HepG2 (cell line): ENCODE results near the gene FMC1. TPM values are rescaled to one million over a fixed set of nuclear protein-coding genes. Genes with fewer than 3 reads are reported as not detected.
A peak's percentile ranks its signal among the peaks of the same experiment; 100 is the strongest.

ENCODE experiments used
- BCL3 ChIP-seq: sonication (generic); formaldehyde crosslinking; IDR thresholded peaks from 2 replicates; pipeline ENCODE4 v1.5.1; 2020; ENCODE audit warnings: mild to moderate bottlenecking, missing genetic modification reagents, moderate library complexity
- BRD4 ChIP-seq: sonication (generic); formaldehyde crosslinking; IDR thresholded peaks from 2 replicates; pipeline ENCODE4 v1.4.0; 2020; ENCODE audit warnings: missing genetic modification reagents
- CBX2 ChIP-seq, 2 experiments: fragments of 200-600 bp in 1 of 2; sonication (generic); formaldehyde crosslinking in 1 of 2; IDR thresholded peaks; 2 replicates each; pipeline versions ENCODE4 v1.7.0 to v1.8.1; 2018 to 2022; ENCODE audit warnings: low read depth in 2 of 2, low read length in 1 of 2, mild to moderate bottlenecking in 1 of 2, missing genetic modification reagents in 1 of 2
- CREB3 ChIP-seq: sonication (generic); formaldehyde crosslinking; IDR thresholded peaks from 2 replicates; pipeline ENCODE4 v1.5.0; 2020; ENCODE audit warnings: missing genetic modification reagents
- IRF9 ChIP-seq: sonication (generic); formaldehyde crosslinking; IDR thresholded peaks from 2 replicates; pipeline ENCODE4 v1.8.0; 2022; ENCODE audit warnings: missing genetic modification reagents, mild to moderate bottlenecking, borderline replicate concordance
- RFXANK ChIP-seq: IDR thresholded peaks from 2 replicates; pipeline ENCODE4 v1.6.1; 2016
- SP5 ChIP-seq: IDR thresholded peaks from 2 replicates; pipeline ENCODE4 v1.6.1; 2016; ENCODE audit warnings: low read depth, borderline replicate concordance
- THYN1 ChIP-seq: sonication (generic); formaldehyde crosslinking; IDR thresholded peaks from 2 replicates; pipeline ENCODE4 v1.8.1; 2023; ENCODE audit warnings: low read depth, mild to moderate bottlenecking, moderate library complexity, missing genetic modification reagents, borderline replicate concordance
- ZBTB40 ChIP-seq, 2 experiments: fragments of 450-650 bp in 1 of 2; sonication (generic) in 1 of 2; formaldehyde crosslinking in 1 of 2; IDR thresholded peaks; 2 replicates each; pipeline versions ENCODE4 v1.6.1 to v1.8.0; 2016 to 2022; ENCODE audit warnings: antibody characterized with exemption in 1 of 2, mild to moderate bottlenecking in 1 of 2, missing genetic modification reagents in 1 of 2
- ZEB1 ChIP-seq: IDR thresholded peaks from 2 replicates; pipeline ENCODE4 v1.6.1; 2012; ENCODE audit warnings: mild to moderate bottlenecking, low read depth, inconsistent platforms; ENCODE audit not compliant: insufficient replicate concordance
- ZNF225 ChIP-seq: sonication (generic); formaldehyde crosslinking; IDR thresholded peaks from 2 replicates; pipeline ENCODE4 v1.4.0; 2020; ENCODE audit warnings: mild to moderate bottlenecking, missing genetic modification reagents
- ZNF253 ChIP-seq: sonication (generic); formaldehyde crosslinking; IDR thresholded peaks from 2 replicates; pipeline ENCODE4 v1.8.0; 2022; ENCODE audit warnings: mild to moderate bottlenecking, missing genetic modification reagents, borderline replicate concordance
- ZNF446 ChIP-seq: sonication (generic); formaldehyde crosslinking; IDR thresholded peaks from 2 replicates; pipeline ENCODE4 v1.5.0; 2020; ENCODE audit warnings: mild to moderate bottlenecking, missing genetic modification reagents
- ZNF543 ChIP-seq: sonication (generic); formaldehyde crosslinking; IDR thresholded peaks from 2 replicates; pipeline ENCODE4 v1.4.0; 2020; ENCODE audit warnings: mild to moderate bottlenecking, missing genetic modification reagents
- ZNF563 ChIP-seq: sonication (generic); formaldehyde crosslinking; IDR thresholded peaks from 2 replicates; pipeline ENCODE4 v1.8.0; 2022; ENCODE audit warnings: mild to moderate bottlenecking, moderate library complexity, missing genetic modification reagents
- polyA plus RNA-seq, 8 experiments: library from polyadenylated mRNA; depleted of rRNA in 3 of 8; stranded (reverse) in 7 of 8; unstranded in 1 of 8; fragments of >200 nt; fragmentation: Illumina TruSeq in 4 of 8; extraction: Trizol in 4 of 8; gene quantifications; 2 replicates each; pipeline versions ENCODE4 v1.2.1 to v1.2.3, GENCODE V29; 2011 to 2016; ENCODE audit warnings: low read depth in 4 of 8, missing spikeins in 1 of 8, mixed read lengths in 1 of 8; ENCODE audit not compliant: insufficient read depth in 1 of 8
- total RNA-seq, 5 experiments: library from RNA; depleted of rRNA; stranded (reverse); fragments of >200 nt; fragmentation: Illumina TruSeq; extraction: Trizol; gene quantifications; 2 replicates each; pipeline ENCODE4 v1.2.3, GENCODE V29; 2016; ENCODE audit warnings: low read depth in 1 of 5

The FMC1 gene
- total and polyA plus RNA-seq, 2 of the 13 experiments (the other 11 are each of a cell fraction or from before 2014, with no cell fraction given) = 39.2 to 50.7 TPM

- TF ChIP-seq CREB3 (0 out of 2 replicates have a peak, but pooled peaks have one; percentile 47), ZNF543 (peak; percentile 98), ZNF563 (CRISPR knock-in tag) (no peak; the same call in none of the 2 replicates), ZBTB40 (IDR thresholded peaks at IDR 0.05) (peak; percentile 82), ZBTB40 (CRISPR knock-in tag; IDR thresholded peaks at IDR 0.05) (peak; percentile 78; the same call in 1 of the 2 replicates), IRF9 (CRISPR knock-in tag) (peak; percentile 72; the same call in 1 of the 2 replicates), BCL3 (CRISPR knock-in tag) (peak; percentile 79; the same call in 1 of the 2 replicates), ZEB1 (peak; percentile 89), SP5 (peak; percentile 15; the same call in 1 of the 2 replicates), RFXANK (CRISPR knock-in tag) (0 out of 2 replicates have a peak, but pooled peaks have one; percentile 14), THYN1 (CRISPR knock-in tag) (no peak), ZNF253 (CRISPR knock-in tag) (no peak), CBX2 (IDR thresholded peaks at IDR 0.05; ENCODE audit: low read depth, low read length) (no peak), CBX2 (CRISPR knock-in tag; IDR thresholded peaks at IDR 0.05; ENCODE audit: low read depth) (no peak; the same call in 1 of the 2 replicates), ZNF446 (CRISPR knock-in tag) (no peak), ZNF225 (CRISPR knock-in tag) (peak; percentile 79), BRD4 (CRISPR knock-in tag) (no peak)
Measured at GRCh38 chr7:139340037-139340807, 915 bp upstream of the FMC1 start (continued).
